Dendritic cell treated with granulocyte-macrophage colony-stimulating factor and Interleukin-4, amounts not matched to agents 40 ng/mL and 50 ng/mL, for 4 days (primary cell): ENCODE results near the gene WDR45B.

Experiments
- H3K27ac Mint-ChIP-seq: one replicate; pipeline ENCODE4 v1.8.0; 2022; ENCODE audit warnings: mild to moderate bottlenecking, mixed read lengths
- H3K27me3 Mint-ChIP-seq: one replicate; pipeline ENCODE4 v1.8.0; 2022; ENCODE audit warnings: mild to moderate bottlenecking, mixed read lengths
- H3K36me3 Mint-ChIP-seq: one replicate; pipeline ENCODE4 v1.8.0; 2022; ENCODE audit warnings: low read depth, mixed read lengths
- H3K4me1 Mint-ChIP-seq: one replicate; pipeline ENCODE4 v1.8.0; 2022; ENCODE audit warnings: low read depth, mixed read lengths
- H3K4me3 Mint-ChIP-seq: one replicate; pipeline ENCODE4 v1.8.0; 2022; ENCODE audit warnings: mild to moderate bottlenecking, moderate library complexity, mixed read lengths
- H3K9me3 Mint-ChIP-seq: one replicate; pipeline ENCODE4 v1.8.0; 2022; ENCODE audit warnings: mixed read lengths
- intact Hi-C: fragments of 100-400 bp; cut with micrococcal nuclease; formaldehyde crosslinking; loops from one replicate; pipeline ENCODE4 v1.15.0; 2022

WDR45B gene

DNA sequence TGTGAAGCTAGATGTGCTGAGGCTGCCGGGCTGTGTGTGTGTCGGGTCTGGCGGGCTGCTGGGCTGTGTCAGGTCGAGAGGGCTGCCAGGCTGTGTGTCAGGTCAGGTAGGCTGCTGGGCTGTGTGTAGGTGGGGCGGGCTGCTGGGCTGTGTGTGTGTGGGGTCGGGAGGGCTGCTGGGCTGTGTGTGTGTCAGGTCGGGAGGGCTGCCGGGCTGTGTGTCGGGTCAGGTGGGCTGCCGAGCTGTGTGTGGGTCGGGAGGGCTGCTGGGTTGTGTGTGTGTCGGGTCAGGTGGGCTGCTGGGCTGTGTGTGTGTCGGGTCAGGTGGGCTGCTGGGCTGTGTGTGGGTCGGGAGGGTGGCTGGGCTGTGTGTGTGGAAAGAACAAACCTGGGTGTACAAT is 8.6 kb downstream of the WDR45B start:
- intact Hi-C loops: no loop called here
- H3K27ac Mint-ChIP-seq: peak overlapping the region; percentile 5
- peaks cover 94% of the 10 kb centered on the region for H3K36me3 Mint-ChIP-seq

DNA sequence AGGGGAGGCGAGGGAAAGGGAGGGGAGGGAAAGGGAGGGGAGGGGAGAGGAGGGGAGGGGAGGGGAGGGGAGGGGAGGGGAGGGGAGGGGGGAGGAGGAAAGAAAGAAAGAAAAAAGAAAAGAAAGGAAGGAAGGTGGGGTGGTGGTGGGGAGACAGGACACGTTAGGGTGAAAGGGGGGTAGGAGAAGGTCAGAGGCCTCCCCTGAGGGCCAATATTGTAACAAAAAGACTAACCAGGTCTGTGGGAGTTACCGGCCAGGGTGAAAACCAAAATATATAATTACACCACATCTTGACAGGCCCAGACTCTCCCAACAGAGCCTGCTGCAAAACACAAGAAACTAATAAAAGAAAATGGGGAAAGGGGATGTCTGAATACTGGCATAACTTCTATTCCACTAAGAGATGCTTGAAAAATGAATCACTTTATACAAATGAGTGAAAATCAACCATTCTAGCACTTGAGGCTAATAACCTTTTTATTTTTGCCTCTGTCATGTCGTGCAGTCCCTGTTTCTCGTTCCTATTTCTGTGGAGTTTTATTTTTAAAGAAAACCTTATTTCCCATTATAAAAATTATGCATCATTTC is 10.0 kb downstream of the WDR45B start:
- Mint-ChIP-seq H3K27ac (no peak overlapping the region), H3K27me3 (no peaks in the 10 kb centered on the region), H3K4me1 (peaks cover 22% of the 10 kb centered on the region), H3K9me3 (peaks cover 11% of the 10 kb centered on the region), H3K36me3 (peaks cover 94% of the 10 kb centered on the region), H3K4me3 (no peak overlapping the region)
- intact Hi-C loops: no loop called here

More for the DNA sequence above, 8.6 kb downstream of the WDR45B start:
- Mint-ChIP-seq H3K27me3 (no peaks in the 10 kb centered on the region), H3K9me3 (peaks cover 11% of the 10 kb centered on the region), H3K4me3 (no peak overlapping the region), H3K4me1 (peaks cover 28% of the 10 kb centered on the region)

DNA sequence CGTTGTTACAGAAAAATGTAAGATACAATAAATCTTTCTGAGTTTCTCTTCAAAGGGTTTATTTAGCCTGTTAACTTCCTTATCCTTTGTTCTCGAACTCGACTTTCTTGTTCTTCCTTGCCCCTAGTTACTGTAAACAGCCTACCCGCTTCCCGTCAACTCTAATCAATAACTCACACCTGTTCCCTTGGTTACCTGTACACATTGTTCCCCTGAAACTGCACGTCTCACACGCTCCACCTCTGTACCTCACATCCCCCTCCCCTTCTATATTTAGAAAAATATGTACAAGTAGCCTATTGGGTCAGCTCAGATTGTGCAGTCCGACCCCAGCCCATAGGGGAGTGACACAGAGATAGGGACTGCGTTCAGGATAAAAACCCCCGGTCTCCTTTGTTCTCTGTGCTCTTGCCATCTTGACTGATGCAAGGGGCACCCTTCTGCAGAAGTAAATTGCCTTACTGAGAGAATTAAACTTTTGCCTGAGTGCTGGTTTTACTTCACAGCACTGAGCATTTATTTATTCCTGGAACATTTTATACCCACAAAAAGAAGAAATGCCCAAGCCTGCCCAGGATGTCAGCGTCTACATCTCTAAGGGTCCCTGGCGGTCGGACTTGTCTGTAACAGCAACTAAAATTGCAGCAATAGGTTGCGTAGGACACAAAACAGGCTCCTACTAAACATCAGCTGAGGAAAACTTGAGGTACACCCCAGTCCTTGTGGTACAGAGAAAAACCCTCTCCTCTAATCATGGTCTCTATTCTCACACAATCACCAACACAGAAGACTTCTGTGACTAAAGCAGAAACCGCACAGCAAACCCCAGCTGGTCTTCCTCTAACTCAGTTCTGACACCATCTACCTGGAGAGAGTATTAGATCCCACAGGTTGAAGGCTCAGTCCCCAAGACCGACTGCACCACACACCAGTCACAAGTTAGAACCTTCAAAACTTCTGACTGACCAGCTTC is 11.3 kb downstream of the WDR45B start:
- intact Hi-C loops: no loop called here
- H3K36me3 Mint-ChIP-seq: peaks cover 94% of the 10 kb centered on the region
- no peak overlapping the region for H3K4me3 Mint-ChIP-seq
- H3K9me3 Mint-ChIP-seq: peaks cover 11% of the 10 kb centered on the region
- H3K27me3 Mint-ChIP-seq: no peaks in the 10 kb centered on the region
- H3K27ac Mint-ChIP-seq: no peak overlapping the region
- peaks cover 22% of the 10 kb centered on the region for H3K4me1 Mint-ChIP-seq

DNA sequence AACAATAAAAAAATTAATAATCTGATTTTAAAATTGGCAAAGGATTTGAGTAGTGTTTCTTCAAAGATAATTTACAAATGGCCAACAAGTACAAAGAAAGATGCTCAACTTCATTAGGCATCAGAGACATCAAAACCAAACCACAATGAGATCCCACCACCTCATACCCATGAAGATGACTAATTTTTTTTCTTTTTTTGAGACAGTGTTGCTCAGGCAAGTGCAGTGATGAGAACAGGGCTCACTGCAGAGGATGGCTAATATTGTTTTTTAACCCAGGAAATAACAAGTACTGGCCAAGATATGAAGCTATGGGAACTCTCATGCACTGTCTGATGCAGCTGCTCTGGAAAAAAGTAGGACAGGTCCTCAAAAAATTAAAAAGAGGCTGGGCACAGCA is 14.9 kb downstream of the WDR45B start:
- intact Hi-C loops: no loop called here

DNA sequence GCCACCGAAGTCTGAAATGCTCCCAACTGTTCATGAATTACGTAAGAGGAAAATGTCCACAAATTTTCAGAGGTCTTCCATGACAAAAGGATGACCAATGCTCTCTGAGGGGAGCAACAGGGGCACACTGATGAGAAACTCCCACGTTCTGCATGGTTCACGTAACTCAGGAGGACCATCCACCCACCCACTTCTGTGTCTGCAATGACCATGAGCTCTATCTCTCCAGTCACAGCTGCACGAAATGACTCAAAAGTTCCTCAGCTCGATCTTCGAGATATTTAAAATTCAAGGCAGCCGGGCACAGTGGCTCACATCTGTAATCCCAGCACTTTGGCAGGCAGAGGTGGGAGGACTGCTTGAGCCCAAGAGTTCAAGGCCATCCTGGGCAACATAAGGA is 15.8 kb downstream of the WDR45B start:
- Mint-ChIP-seq H3K36me3 (peaks cover 94% of the 10 kb centered on the region), H3K27me3 (no peaks in the 10 kb centered on the region)
- intact Hi-C loops: no loop called here

More for the DNA sequence above, 14.9 kb downstream of the WDR45B start:
- Mint-ChIP-seq H3K9me3 (peaks cover 11% of the 10 kb centered on the region), H3K4me1 (peaks cover 29% of the 10 kb centered on the region), H3K36me3 (peaks cover 94% of the 10 kb centered on the region), H3K27ac (no peak overlapping the region), H3K27me3 (no peaks in the 10 kb centered on the region), H3K4me3 (no peak overlapping the region)

DNA sequence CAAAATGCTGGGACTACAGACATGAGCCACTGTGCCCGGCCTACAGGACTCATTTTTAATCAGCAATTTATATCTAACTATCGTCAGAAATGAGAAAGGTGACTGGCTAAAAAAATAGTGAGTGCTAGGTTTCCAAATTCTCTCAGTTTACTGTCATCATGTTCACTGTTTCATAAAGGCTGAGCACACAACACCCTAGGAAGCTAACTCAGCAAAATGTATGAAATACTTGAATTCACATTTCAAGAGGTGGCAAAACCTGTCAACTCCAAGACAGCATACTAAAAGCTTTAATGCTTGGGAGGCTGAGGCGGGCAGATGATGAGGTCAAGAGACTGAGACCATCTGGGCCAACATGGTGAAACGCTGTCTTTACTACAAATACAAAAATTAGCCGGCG is 16.7 kb downstream of the WDR45B start:
- H3K9me3 Mint-ChIP-seq: no peaks in the 10 kb centered on the region
- no peak overlapping the region for H3K27ac Mint-ChIP-seq
- H3K4me1 Mint-ChIP-seq: peaks cover 33% of the 10 kb centered on the region
- peaks cover 94% of the 10 kb centered on the region for H3K36me3 Mint-ChIP-seq
- intact Hi-C loops: no loop called here
- H3K27me3 Mint-ChIP-seq: no peaks in the 10 kb centered on the region
- no peak overlapping the region for H3K4me3 Mint-ChIP-seq

More for the DNA sequence above, 15.8 kb downstream of the WDR45B start:
- peaks cover 35% of the 10 kb centered on the region for H3K4me1 Mint-ChIP-seq
- peaks cover 9% of the 10 kb centered on the region for H3K9me3 Mint-ChIP-seq
- H3K4me3 Mint-ChIP-seq: no peak overlapping the region
- no peak overlapping the region for H3K27ac Mint-ChIP-seq

DNA sequence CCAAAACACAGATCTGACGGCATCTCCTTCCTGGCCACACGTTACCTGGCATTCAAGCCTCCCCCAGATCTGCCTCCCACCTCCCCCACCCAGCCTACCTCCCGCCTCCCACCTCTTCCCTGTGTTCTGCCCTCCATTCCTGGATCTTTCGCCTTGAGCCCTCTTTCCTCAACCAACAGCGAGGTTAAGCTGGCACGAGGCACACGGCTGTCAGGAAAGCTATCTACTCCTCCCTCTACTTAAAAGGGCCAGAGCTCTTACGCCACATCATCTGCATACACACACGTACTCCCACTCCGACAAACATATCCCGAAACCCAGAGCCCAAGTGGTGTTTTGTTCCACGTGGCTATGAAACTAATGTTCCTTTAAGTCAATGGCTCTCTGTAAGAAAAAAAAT is 18.0 kb downstream of the WDR45B start:
- H3K27ac Mint-ChIP-seq: no peak overlapping the region
- H3K9me3 Mint-ChIP-seq: no peaks in the 10 kb centered on the region
- no peaks in the 10 kb centered on the region for H3K27me3 Mint-ChIP-seq
- intact Hi-C loops: no loop called here
- H3K4me1 Mint-ChIP-seq: peaks cover 31% of the 10 kb centered on the region
- peaks cover 95% of the 10 kb centered on the region for H3K36me3 Mint-ChIP-seq
- H3K4me3 Mint-ChIP-seq: no peak overlapping the region

DNA sequence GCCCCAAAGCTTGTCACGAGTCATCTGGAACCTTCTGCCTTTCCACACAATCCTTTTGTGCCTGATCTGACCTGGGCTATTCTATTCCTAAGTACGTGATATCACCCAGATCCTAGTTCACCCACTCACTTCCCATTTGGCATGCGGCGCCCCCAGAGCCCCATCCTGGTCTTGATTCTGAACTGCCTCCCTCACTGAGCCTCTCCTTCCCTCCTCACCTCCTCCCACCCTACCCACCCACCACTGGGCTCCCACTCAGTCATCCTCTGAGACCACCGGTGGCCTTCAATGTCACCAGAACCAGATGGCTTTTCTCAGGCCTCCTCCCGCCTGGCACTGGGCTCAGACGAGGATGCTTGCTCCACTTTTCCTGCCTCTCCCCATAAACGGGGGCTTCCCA is 18.5 kb downstream of the WDR45B start:
- Mint-ChIP-seq H3K4me1 (peaks cover 32% of the 10 kb centered on the region), H3K36me3 (peaks cover 97% of the 10 kb centered on the region), H3K27me3 (no peaks in the 10 kb centered on the region), H3K4me3 (no peak overlapping the region), H3K27ac (peak overlapping the region; percentile 47), H3K9me3 (no peaks in the 10 kb centered on the region)
- intact Hi-C loops: no loop called here

DNA sequence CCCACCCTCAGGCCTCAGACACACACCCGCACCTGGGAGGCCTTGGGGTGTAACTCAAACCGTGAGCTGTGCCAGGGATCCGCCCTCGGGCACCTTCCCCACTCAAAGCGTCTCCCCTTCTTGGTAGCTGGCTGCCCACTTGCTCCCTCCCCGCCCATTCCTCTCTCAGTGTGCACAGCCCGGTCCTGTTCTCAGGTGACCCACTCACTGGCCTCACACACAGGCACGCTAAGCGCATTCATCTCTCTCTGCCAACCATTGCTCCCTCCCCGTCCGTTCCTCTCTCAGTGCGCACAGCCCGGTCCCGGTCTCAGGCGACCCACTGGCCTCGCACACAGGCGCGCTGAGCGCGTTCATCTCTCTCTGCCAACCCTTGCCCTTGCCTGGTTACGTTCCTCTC is 20.8 kb downstream of the WDR45B start:
- Mint-ChIP-seq H3K4me3 (no peak overlapping the region), H3K9me3 (no peaks in the 10 kb centered on the region), H3K4me1 (peaks cover 44% of the 10 kb centered on the region), H3K27ac (peak overlapping the region; percentile 44), H3K27me3 (no peaks in the 10 kb centered on the region), H3K36me3 (peaks cover 95% of the 10 kb centered on the region)
- intact Hi-C loops: no loop called here

DNA sequence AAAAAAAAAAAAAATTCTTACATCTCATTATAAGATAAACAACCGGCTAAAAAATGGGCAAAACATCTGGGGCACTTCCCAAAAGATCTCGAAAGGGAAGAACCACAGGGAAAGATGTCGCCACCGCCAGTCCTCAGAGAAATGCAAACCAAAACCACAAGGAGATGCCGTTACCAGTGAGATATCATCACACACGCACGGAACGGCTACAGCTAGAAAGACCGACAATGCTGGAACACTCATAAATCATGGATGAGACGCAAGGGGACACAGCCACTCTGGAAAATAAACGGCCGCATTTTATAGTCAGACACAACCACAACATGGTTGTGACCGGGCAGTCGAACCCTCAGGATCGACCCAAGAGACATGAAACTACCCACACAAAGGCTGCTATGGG is 24.5 kb downstream of the WDR45B start:
- H3K4me1 Mint-ChIP-seq: peaks cover 30% of the 10 kb centered on the region
- H3K9me3 Mint-ChIP-seq: no peaks in the 10 kb centered on the region
- H3K4me3 Mint-ChIP-seq: peak overlapping the region; percentile 60
- H3K27ac Mint-ChIP-seq: peak overlapping the region; percentile 73
- peaks cover 98% of the 10 kb centered on the region for H3K36me3 Mint-ChIP-seq
- intact Hi-C loops: no loop called here
- H3K27me3 Mint-ChIP-seq: no peaks in the 10 kb centered on the region

DNA sequence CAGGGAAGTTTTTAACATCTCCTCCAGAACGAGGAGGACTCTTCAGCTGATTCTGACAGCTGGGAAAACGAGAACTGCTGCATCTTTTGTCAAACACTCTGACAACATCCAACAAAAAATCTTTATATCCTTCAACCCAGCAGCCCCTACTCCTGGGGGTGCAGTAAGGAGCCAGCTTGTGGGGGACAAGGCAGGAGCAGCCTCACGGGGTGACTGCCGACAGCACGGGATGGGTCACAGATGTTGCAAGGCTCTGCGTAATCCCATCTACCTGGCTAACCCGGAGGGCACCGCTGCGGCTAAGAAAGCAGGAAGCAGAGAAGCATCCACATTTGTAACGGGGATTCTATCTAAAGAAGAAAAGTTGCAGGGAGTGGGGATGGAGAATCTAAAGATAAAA is 28.6 kb downstream of the WDR45B start:
- peaks cover 98% of the 10 kb centered on the region for H3K36me3 Mint-ChIP-seq
- intact Hi-C loops: no loop called here
- no peaks in the 10 kb centered on the region for H3K9me3 Mint-ChIP-seq
- no peak overlapping the region for H3K27ac Mint-ChIP-seq
- no peaks in the 10 kb centered on the region for H3K27me3 Mint-ChIP-seq
- peaks cover 12% of the 10 kb centered on the region for H3K4me1 Mint-ChIP-seq
- H3K4me3 Mint-ChIP-seq: no peak overlapping the region

DNA sequence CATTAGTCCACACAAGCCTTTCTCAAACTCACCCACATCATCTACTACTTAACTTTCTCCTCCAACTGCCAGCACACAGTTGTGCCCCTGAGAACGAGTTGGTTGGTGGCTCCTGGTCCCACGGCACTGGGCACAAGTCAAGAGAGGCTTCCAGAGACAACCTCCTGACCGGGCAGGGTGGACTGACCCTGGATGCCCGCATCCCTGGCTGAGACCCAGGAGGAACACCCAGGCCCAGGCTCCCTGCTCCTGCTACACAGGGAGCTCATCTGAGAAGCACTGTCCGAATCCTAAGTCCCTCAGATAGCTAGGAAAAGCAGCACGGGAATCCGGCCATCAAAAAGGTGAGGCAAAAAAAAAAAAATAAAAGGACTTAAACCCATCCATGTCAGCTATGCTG is 29.0 kb downstream of the WDR45B start:
- no peaks in the 10 kb centered on the region for H3K27me3 Mint-ChIP-seq
- peaks cover 98% of the 10 kb centered on the region for H3K36me3 Mint-ChIP-seq
- no peak overlapping the region for H3K4me3 Mint-ChIP-seq
- no peak overlapping the region for H3K27ac Mint-ChIP-seq
- peaks cover 7% of the 10 kb centered on the region for H3K4me1 Mint-ChIP-seq
- H3K9me3 Mint-ChIP-seq: no peaks in the 10 kb centered on the region
- intact Hi-C loops: no loop called here

DNA sequence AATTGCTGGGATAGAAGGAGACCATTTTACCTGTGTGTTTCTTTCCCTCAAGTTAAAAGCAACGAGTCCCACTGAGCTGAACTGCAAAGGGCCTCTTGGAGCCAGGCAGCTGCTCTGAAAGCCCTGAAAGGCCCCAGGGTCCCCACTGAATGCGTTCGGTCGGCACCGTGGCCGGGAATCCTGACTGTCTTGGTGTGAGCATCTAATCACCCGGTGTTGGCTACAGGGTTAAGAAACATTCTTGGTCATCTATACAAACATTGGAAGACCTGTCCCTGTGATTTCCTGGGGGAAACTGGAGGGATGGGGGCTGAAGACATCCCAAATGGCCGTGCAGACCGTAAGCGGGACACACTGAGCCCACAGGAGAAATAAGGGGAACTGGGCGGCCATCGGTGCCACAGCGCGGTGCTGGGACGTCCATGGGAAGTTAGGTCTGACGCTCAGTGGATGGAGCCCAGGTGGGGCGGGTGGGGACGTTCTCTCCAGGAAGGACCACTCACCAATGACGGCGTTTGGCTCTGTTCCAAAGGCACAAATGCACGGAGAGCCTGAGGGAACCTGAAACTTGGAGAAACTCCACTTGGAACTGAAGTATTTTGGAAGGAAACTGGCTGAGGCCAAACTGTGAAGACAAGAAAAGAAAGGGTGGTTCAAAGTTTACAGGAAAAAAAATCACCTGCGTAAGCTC is 32.1 kb downstream of the WDR45B start:
- Mint-ChIP-seq H3K27me3 (no peaks in the 10 kb centered on the region), H3K36me3 (peaks cover 99% of the 10 kb centered on the region), H3K9me3 (no peaks in the 10 kb centered on the region), H3K4me1 (no peaks in the 10 kb centered on the region), H3K4me3 (no peak overlapping the region), H3K27ac (no peak overlapping the region)
- intact Hi-C loops: no loop called here
